Stimulated activated CD4-positive, alpha-beta T cell treated with anti-CD3 and anti-CD28 coated beads, Interleukin-1b, Interleukin-23, amount 100 ng/mL, for 4 hours (primary cell): ENCODE data around the gene KRT77.
"Not testable (repeated sequence)": the region's sequence is repeated elsewhere in the genome, so short reads cannot be mapped to it uniquely, and the experiment has no call there.

Experiments
- DNase-seq, 2 donors: peaks; one replicate each; pipeline ENCODE4 v3.0.0-alpha.2; 2020; ENCODE audit warnings: low read depth in 2 of 2

Gene KRT77

DNA sequence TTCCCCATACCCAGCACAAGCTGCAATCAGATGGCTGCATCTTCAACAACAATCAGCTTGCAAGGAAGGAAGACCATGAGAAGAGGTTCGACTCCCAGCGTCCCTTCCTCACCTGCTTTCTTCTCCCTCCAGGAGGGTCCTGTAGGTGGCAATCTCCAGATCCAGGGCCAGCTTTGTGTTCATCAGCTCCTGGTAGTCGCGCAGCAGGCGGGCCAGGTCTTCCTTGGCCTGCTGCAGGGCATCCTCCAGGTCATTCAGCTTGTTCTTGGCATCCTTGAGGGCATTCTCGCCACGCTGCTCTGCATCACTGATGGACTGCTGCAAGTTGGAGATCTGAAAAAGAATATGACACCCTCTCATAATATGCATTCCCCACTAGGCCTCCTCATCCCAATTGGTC, 27.2 kb downstream of the KRT77 start:
- DNase-seq: no peak

DNA sequence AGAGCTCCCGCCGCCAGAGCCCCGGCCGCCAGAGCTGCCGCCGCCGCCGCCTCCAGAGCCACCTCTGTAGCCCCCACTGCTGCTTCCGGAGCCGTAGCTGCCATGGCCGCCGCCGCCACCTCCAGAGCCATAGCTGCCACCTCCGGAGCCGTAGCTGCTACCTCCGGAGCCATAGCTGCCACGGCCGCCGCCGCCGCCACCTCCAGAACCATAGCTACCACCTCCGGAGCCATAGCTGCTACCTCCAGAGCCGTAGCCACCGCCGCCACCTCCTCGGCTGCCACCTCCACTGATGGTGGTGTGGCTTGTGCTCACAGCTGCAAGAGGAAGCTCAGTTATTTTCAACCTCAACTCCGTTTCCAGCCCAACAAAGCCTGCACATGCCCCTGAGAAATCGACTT, 28.0 kb downstream of the KRT77 start:
- no peak for DNase-seq

DNA sequence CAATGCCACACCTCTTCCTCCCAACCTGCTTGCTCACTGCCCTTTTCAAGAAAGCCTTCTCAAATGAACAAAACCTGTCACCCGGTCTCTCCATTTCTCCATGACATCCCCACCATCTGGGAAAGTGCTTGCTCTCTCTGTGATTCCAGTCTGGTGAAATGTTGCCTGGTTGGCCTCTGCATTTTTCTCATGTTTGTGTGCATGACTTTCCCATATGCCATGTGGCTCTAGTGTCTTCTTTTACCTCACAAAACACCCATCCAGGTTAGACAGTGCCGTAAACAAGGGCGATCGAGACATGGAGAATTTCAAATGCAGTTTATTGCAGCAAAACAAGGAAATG, 28.9 kb downstream of the KRT77 start:
- no peak for DNase-seq

DNA sequence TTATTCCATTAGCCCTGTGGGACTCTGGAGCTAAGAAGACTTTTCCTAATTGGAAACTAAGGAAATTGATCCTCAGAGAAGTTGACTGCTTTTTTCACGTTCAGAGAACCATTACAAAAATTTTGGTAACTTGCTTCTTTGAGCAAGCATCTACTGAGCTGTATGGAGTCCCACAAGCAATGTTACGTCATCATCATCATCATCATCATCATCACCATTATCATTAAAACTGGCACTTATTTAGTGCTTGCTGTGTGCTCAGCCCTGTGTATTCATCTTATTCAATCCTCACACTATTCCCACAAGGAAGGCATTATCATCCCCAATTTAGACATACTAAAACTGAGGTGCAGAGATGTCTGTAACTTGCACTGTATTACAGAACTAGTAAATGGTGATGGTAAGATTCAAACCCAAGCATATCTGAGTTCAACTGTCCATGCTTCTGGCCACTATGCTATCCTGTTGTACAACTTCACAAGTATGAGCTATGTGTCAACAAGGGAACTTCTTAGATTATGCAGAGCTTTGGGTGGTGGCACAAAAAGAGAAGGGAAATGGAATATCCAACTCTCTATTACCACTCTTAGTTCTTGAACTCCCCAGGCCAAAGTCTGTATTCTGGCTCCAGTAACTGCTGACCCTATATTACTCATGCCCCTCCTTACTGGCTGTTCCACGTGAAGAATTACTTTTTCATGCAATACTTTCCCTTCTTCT, 29.5 kb downstream of the KRT77 start:
- no peak for DNase-seq

DNA sequence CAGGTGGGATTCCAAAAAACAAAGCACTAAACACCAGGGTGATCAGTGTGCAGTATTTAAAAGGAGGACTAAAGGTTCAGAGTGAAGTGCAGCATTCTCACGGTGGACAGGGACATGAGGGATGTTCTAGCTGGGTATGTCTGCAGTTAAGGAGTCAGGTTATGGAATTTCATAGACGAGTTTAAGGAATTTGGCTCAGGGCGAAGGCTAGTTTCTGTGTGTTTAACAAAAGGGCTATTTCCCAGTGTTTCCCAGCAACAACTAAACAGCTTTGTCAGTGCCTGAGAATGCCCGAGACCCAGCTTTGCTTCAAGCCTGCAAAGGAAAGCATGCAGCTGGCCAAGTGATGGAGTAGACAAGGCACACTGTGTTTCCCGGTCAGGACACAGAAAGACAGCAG, 30.1 kb downstream of the KRT77 start:
- DNase-seq: no peak

DNA sequence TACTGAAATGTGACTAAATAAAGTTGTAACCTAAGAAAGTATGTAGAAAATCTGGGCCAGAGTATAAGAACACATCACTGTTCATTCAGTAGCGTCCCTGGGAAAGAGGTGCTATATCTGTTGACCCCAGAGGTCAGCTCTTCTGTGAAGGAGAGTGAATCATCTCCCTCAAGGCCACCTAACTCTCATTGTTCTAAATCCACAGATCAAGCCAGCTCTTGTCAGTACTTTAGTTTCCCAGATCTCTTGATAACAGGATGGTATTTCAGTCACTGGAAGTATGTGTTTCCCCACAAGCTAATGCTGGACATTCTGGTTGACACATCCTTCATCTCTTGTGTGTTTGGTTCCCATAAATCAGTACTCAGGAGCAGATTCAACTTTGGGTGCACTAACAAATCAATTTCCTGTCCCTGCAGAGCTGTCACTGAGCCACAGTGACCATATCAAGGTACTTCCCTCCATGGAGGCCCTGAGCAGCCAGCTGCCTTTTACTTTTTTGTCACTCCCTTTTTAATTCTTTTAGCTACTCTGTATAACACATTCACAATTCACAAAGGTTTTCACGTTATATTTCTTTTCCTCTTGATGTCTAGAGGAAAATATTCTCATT, 30.9 kb downstream of the KRT77 start:
- no peak for DNase-seq

DNA sequence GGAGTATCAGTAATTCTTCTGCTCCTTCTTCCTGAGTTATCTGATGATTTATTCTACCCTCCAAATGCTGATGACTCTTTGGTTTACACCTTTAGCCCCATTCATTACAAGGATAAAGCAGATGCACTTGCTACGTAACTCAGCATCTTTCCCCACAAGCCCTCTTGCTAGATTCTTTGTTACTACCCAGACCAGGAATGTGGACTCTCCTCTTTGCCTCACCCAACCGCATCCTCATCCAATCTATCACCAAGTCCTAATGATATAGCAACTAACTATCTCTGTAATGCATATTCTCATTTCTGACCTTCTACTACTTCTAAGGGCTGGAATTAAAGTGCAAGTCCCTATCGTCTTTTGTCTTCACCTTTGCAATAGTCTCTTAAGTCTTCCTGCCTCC, 32.4 kb downstream of the KRT77 start:
- DNase-seq: no peak

DNA sequence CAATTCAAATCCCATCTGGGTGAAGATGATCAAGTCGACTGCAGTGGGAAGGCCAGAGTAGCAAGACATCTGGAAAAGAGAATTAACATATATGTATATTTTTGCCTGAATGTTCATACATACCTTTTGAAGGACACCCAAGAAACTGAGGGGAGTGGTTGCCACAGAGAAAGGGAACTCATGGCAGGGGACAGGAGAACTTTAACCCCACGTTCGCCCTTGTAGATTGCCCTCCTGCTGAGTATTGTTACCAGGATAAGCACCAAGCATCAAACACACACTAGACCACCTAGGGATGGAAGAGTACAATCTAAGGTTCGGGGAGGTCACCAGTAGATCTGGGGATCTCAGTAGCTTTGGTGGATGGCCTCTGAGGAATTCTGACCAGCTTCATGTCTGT, 32.8 kb downstream of the KRT77 start:
- no peak for DNase-seq

DNA sequence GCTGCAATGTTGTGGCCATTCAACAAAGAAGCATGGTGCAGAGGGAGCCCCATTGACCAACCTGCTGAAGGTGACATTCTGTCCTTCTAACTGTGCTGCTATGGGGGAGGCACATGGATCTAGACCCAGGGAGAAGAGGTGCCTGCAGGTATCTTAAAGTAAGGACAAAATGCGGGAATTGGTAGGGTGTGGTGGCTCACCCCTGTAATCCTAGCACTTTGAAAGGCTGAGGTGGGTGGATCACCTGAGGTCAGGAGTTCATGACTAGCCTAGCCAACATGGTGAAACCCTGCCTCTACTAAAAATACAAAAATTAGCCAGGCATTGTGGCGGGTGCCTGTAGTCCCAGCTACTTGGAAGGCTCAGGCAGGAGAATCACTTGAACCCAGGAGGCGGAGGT, 33.4 kb downstream of the KRT77 start:
- not testable (repeated sequence) for DNase-seq

DNA sequence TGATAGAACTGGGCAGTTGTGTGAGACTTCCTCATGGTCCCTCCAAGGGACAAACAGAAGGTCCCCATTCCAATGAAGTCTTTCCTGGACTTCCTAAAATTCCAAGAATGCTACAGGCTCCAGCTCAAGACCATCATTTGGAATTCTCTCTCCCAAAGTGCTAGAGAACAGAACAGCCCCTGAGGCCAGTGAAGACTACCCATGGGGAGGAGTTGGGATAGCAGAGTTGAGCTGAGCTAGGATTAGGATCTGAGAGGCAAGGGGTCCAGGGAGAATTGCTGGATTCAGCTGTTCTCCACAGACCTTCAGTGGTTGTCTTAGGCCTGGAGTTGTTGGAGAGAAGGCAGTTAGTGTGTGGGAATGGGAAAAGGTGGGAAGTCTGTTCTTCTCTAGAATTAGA, 33.9 kb downstream of the KRT77 start:
- no peak for DNase-seq

DNA sequence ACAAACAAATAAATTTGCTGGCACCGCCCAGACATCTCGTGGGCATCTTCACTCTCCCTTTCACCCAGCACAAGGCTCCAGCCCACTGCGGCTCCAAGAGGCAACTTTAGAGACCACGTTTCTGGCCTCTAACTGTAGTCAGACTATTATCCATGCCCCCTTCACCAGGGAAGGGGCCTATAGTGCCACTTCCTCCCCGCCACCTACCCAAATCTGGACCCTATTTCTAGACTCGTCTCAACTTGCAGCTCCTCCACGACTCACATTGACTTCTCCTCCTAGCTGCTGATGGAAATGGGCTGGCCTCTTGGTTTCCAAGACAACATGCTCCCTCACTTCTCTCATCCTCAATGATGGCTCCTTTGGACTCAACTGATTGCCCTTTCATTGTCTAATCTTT, 35.4 kb downstream of the KRT77 start:
- DNase-seq: no peak

DNA sequence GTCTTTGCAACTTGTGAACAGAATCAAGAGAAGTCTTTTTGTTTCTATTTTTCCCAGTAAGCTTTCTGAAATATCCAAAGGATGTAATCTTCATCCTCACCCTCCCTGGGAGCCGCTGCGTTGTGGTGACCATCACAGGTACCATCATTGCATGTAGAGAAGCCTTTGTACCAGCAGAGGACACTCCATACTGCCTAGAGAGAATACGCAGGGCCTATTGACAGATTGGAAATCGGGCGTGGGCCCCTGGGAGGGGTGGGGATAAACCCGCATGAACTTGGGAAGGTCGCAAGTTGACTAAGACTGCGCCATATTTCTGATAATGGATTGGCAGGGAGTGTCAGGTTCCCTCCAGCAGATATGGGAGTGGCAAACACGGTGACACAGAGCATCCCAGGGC, 35.8 kb downstream of the KRT77 start:
- DNase-seq: no peak

DNA sequence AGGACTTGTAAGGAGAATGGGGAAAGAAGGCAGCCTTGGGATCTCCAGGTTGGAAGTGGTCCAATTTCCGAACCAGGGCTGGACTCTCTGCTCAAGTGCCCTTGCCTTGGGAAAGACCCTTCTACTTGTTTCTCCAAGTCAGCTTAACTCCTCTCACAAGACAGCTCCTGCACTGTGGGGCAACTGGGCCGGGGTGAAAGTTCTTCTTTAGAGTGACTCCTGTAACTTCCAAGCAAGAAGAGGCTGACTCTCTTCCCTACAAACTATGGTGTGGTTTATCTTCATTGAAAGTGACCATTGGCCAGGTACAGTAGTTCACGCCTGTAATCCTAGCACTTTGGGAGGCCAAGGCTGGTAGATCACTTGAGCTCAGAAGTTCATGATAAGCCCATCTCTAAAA, 36.9 kb downstream of the KRT77 start:
- no peak for DNase-seq

DNA sequence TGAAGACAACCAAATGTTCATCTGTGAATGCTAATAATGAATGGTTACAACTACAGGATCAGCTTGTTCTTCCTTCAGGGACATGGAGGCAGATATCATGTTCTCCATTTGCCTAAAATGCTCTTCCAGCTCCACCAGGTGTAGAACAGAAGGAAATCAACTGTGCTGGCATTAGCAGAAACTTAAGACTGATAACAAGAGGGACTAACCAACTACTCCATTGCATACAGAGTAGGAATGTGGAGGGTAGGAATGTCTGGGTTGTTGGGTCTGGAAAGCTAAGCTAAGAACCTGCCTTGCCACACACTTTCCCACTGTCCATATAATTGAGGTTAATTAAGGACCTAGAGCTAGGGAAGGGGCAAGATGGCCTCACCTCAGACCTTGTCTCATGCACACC, 39.9 kb downstream of the KRT77 start:
- no peak for DNase-seq

DNA sequence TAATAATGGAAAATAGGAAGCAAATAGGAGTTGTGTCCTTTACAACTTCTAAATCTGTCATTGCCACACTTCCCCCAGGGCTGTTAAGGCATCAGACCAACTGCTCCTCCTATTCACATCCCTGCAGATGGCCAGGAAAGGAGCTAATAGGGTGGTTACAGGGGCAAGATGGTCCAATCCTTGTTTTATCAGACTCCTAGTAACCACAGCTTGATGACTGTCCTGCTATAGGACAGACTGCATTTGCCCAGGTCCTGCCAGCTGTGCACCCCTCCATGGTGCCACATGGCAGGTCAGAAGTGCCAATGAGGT, 40.5 kb downstream of the KRT77 start:
- no peak for DNase-seq

DNA sequence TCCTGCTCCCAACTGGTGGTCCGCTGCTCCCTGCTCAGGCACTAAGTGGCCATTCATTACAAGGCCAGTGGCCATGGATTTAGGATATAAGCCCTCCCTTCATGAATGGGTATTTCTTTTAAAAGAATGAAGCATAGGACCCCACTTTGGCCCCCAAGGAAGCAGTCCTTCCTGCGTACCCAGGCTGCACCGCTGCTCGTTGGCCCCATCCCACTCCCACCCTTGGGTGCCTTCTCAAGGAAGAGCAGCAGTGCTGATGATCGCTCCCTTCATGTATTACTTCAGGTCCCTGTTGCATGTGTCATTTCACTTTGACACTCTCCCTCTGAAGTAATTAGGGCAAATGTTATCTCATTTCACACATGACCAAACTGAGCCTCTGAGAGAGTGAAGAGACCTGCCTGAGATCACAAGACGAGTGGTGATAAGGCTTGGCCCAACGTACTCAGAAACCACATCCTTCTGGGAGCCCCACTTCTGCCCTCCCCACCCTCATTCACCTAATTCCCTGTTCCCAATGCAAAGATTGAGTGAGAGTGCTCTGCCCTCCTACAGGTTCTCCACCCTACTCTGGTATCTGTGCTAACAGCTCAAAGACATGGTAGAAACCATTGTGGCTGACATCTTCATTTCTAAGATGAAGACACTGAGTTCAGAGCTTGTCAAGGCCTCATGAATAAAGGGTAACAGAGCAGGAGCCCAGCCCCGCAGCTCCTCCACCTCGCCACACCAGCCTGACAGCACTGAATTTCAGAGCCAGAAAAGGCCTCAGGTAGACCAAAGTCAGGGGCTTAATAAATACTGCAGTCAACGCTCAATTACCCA, 41.0 kb downstream of the KRT77 start:
- DNase-seq: no peak

DNA sequence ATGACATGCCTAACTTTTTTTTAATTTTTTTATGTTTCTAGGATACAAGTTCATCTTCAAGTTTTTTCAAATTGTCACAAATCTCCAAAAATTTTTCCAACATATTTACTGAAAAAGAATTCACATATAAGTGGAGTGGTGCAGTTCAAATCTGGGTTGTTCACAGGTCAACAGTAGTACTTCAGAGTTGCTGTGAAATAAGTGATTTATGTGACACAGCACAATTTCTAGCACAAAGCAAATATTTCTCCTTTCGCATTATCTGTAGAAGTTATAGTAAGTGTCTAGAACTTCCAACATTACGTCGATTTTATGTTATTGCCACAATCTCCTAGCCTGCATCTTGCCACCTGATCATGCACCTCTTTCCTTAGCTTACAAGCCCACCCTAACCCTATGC, 41.7 kb downstream of the KRT77 start:
- no peak for DNase-seq

DNA sequence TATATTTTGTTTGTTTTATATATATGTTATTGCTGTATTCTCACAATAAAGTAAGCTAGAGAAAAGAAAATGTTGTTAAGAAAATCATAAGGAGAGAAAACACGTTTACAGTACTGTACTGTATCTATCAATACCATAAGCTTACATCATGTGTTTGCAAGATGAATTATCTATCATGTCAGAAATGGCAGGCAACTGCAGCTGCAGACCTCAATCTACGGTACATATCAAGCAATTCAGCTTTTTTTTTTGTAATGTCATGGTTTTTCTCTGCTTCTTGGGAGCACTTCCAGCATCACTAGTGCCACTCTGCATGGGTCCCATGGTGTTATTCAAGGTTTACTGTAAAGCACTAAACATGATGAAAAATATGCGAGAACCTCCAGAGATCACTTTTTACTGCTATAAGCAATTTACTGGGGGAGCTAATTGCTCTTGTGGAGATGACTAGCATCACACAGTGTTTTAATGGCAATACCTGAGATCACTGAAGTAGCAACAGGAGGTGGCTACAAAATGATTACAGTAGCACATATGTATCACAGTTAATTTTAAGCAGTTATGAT, 42.3 kb downstream of the KRT77 start:
- no peak for DNase-seq

DNA sequence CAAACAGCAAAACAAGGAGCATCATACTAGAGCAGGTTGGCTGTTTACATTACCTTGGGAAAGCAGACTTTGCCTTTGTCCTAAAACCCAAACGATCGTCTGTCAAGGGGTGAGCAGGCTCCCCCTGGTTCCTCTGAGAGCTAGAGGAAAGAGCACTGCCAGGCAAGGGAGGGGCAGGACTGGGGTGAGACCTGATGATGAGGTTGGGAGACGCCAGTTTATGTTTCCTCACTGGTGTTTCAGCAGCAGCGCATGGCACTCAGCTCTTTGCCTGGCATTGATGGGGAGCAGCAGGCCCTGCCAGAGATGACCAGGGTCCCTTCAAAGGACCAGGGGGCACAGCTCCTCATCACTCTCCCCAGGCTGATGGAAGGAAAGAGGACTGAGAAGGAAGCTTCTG, 43.4 kb downstream of the KRT77 start:
- no peak for DNase-seq

DNA sequence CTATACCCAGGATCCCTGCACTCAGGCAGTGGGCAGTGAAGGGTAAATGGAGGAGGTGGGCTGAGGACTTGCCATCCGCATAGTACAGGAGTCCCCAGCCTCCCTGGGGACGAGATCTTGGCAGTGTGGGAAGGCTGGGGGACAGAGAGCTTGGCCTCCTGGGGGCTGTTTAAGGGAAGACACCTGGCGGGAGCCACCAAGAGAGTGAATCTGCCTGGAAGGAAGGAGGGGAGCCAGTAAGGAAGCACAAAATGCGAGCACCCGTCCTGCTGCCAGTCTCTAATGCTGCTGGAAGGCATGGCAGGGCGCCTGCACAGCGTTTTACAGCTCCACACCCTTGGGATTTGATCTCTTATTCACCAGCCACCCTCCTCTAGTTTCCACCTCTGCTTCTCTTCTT, 43.9 kb downstream of the KRT77 start:
- DNase-seq: no peak

DNA sequence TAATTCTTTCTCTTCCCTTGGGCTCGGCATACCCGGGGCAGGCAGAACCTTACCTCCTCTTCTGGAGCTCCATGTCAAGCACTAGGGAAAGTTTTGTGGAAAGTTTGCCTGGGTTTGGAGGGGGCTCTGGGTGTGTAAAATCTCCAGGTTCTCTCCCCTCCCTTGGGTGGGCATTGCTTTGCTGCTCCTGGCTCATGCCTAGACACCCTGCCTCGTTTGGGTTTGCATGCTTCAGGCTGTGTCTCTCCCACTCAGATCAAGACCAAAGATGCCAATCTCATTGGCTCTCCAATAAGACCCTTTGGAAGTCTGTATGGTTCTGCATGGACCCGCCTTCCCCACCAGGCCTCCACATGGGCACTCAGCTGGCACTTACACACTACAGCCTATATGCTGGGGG, 45.1 kb downstream of the KRT77 start:
- DNase-seq: no peak

DNA sequence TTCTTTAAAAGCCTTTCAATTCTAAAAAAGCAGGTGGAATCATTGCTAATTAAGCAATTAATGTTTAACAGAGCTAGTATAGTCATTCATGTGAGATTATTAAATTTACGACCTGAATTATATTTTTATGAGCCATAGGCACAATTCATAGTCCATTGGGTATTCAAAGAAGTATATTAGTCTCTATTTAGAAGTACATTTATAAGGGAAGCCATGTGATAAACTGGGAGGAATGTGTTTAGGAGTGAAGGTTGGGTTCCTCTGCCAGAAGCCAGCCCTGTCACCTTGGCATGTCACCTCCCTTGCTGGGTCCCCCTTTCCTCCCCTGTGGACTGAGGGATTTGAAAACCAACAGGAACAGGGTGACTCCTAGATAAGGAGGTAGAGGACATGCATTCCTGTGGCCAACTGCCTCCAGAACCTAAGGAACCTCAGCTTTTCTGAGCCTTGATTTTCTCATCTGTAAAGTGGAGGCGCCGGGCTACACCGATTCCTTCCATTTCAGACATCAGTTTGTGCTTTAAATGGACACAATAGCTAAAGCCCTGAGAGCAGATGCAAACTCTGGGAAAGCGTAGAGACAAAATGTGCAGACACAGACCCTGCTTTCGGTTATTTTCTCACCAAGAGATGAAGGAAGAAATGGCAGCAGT, 45.9 kb downstream of the KRT77 start:
- DNase-seq: no peak

DNA sequence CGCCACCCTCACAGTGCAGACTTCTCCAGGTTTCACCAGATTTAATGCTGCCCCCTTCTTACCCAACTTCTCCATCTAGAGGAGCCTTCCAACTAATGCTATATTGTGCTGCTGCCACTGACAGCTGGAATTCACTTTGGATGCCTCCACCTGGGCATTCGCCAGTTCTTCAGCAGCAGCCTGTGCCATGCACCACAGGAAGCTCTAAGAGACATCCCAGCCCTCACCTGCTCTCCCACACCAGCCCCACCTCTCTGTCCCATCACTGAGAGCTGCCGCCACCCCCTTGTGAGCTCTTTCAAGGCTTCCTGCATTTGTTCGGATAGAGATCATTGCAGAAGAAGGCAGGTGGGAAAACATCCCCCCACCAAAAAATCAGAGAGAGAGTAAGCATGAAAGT, 46.7 kb downstream of the KRT77 start:
- no peak for DNase-seq
